Activated CD4-positive, alpha-beta memory T cell treated with anti-CD3 and anti-CD28 coated beads, Interleukin-2, amount 10 ng/mL, durations not matched to agents 7 days and 5 days (primary cell): ENCODE measurements around the gene PTPRQ. TPM values are rescaled to one million over a fixed set of nuclear protein-coding genes. Genes with fewer than 3 reads are reported as not detected.

ENCODE experiments used
- CTCF ChIA-PET: fragments of 350-600 bp; sonication (Branson Sonifier 250); formaldehyde crosslinking; loops from one replicate; lab custom pipeline; 2021; ENCODE audit warnings: antibody characterized with exemption, inconsistent platforms; lab: Charles Lee
- POLR2A ChIA-PET: fragments of 350-600 bp; sonication (Branson Sonifier 250); formaldehyde crosslinking; loops from one replicate; lab custom pipeline; 2021; ENCODE audit warnings: antibody characterized with exemption; lab: Charles Lee
- DNase-seq: peaks from one replicate; pipeline ENCODE4 v3.0.0-alpha.2; 2020
- H3K27ac Mint-ChIP-seq: one replicate; pipeline ENCODE4 v1.8.0; 2021; ENCODE audit warnings: mild to moderate bottlenecking, mixed read lengths
- H3K27me3 Mint-ChIP-seq: one replicate; pipeline ENCODE4 v1.8.0; 2021; ENCODE audit warnings: mixed read lengths
- H3K36me3 Mint-ChIP-seq: one replicate; pipeline ENCODE4 v1.8.0; 2021; ENCODE audit warnings: low read depth, mixed read lengths
- H3K4me1 Mint-ChIP-seq: one replicate; pipeline ENCODE4 v1.8.0; 2021; ENCODE audit warnings: mixed read lengths
- H3K4me3 Mint-ChIP-seq: one replicate; pipeline ENCODE4 v1.8.0; 2021; ENCODE audit warnings: mild to moderate bottlenecking, mixed read lengths
- H3K9me3 Mint-ChIP-seq: one replicate; pipeline ENCODE4 v1.8.0; 2021; ENCODE audit warnings: mixed read lengths
- total RNA-seq, 2 experiments: library from RNA; stranded (reverse); gene quantifications; one replicate each; pipeline ENCODE4 v1.2.3, GENCODE V29; 2021

Gene PTPRQ
- total RNA-seq, 2 experiments from 2014 or later: not detected

GRCh38 chr12:80491166-80491565, 47.1 kb downstream of the PTPRQ start:
- ChIA-PET CTCF (no interaction called here), POLR2A (no interaction called here)
- H3K4me3 Mint-ChIP-seq: no peak overlapping the region
- H3K9me3 Mint-ChIP-seq: no peaks in the 10 kb centered on the region
- H3K27ac Mint-ChIP-seq: no peak overlapping the region
- H3K36me3 Mint-ChIP-seq: no peaks in the 10 kb centered on the region
- no peaks in the 10 kb centered on the region for H3K4me1 Mint-ChIP-seq
- H3K27me3 Mint-ChIP-seq: no peaks in the 10 kb centered on the region
- no peak for DNase-seq

DNA sequence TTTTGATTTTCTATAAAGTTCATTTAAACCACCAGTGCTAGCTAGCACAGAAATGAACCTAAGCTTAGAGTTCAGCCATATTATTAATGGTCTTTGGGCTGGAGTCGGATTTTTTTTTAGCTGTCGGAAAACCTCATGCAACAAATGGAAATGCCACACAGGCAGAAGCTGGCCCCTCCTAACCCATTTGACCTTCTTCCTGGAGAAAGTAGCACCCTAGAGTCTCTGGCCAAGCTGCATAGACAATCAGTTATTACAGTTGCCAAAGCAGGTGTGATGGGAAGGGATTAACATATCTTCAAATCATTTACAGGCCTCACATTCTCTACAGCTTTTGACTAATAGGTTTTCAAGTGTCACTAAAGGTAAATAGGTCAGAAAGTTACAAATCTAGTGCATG, 49.4 kb downstream of the PTPRQ start:
- Mint-ChIP-seq H3K9me3 (no peaks in the 10 kb centered on the region), H3K36me3 (no peaks in the 10 kb centered on the region), H3K4me1 (no peaks in the 10 kb centered on the region), H3K4me3 (no peak overlapping the region), H3K27me3 (no peaks in the 10 kb centered on the region), H3K27ac (no peak overlapping the region)
- DNase-seq: no peak
- ChIA-PET POLR2A (no interaction called here), CTCF (no interaction called here)

DNA sequence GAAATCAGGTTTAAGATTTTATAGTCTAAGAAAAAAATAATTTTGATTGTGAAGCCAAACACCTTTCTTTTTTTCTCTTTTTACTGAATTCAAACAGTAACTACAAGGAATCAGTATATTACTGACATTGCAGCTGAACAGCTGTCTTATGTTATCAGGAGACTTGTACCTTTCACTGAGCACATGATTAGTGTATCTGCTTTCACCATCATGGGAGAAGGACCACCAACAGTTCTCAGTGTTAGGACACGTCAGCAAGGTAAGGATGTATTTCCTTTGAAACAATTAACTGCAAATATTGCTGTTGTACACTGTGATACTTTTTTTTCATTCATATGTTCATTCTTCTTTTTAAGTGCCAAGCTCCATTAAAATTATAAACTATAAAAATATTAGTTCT, 50.8 kb downstream of the PTPRQ start:
- no peak for DNase-seq
- Mint-ChIP-seq H3K4me3 (no peak overlapping the region), H3K9me3 (no peaks in the 10 kb centered on the region), H3K27me3 (no peaks in the 10 kb centered on the region), H3K4me1 (no peaks in the 10 kb centered on the region), H3K36me3 (no peaks in the 10 kb centered on the region), H3K27ac (no peak overlapping the region)
- CTCF ChIA-PET: no interaction called here
- POLR2A ChIA-PET: no interaction called here

GRCh38 chr12:80498059-80498728, 54.2 kb downstream of the PTPRQ start:
- H3K4me3 Mint-ChIP-seq: no peak overlapping the region
- no peaks in the 10 kb centered on the region for H3K27me3 Mint-ChIP-seq
- no peak overlapping the region for H3K27ac Mint-ChIP-seq
- POLR2A ChIA-PET: no interaction called here
- no peaks in the 10 kb centered on the region for H3K36me3 Mint-ChIP-seq
- no peaks in the 10 kb centered on the region for H3K4me1 Mint-ChIP-seq
- CTCF ChIA-PET: no interaction called here
- H3K9me3 Mint-ChIP-seq: no peaks in the 10 kb centered on the region
- DNase-seq: no peak

DNA sequence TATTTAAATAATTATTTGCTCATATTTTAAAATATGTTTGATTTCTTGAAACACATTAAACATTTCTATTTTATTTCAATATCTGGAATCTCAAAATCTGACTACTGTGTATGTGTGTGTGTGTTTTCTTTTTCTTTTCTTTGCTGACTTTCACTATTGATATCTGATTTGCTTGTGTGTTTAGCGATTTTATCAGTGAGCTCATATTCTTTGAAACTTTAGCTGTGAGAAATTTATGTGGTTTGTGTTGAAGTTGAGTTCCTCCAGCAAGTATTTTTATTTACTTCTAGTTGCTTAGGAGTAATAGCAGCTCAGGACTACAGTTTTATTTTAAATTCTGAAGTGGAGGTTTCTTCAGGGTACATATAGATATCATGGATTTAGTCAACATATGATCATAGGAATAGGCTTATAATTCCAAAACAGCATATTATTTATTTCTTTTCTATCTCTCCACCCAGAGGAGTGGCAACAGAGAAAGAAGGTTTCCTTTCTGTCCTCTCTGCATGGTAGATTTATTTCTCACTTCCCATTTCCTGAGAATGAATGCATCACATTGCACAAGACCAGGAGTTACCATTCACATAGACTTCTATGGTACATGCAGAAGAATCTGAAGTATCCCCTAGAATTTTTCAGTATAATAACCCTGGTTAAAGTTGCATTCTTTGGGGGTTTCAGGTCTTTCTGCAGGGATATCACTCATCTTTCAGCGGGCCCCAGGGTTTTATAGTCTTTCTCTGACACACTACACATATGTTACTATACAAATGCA, 60.5 kb downstream of the PTPRQ start:
- H3K4me3 Mint-ChIP-seq: no peak overlapping the region
- no peak for DNase-seq
- no peaks in the 10 kb centered on the region for H3K27me3 Mint-ChIP-seq
- CTCF ChIA-PET: no interaction called here
- H3K9me3 Mint-ChIP-seq: no peaks in the 10 kb centered on the region
- no peak overlapping the region for H3K27ac Mint-ChIP-seq
- no peaks in the 10 kb centered on the region for H3K36me3 Mint-ChIP-seq
- POLR2A ChIA-PET: no interaction called here
- no peaks in the 10 kb centered on the region for H3K4me1 Mint-ChIP-seq

GRCh38 chr12:80509781-80510556, 65.9 kb downstream of the PTPRQ start:
- no peak overlapping the region for H3K27ac Mint-ChIP-seq

GRCh38 chr12:80512781-80513180, 68.7 kb downstream of the PTPRQ start:
- Mint-ChIP-seq H3K4me3 (no peak overlapping the region), H3K27ac (no peak overlapping the region), H3K27me3 (no peaks in the 10 kb centered on the region), H3K36me3 (no peaks in the 10 kb centered on the region), H3K9me3 (peaks cover 8% of the 10 kb centered on the region), H3K4me1 (no peaks in the 10 kb centered on the region)
- no peak for DNase-seq
- CTCF ChIA-PET: no interaction called here
- POLR2A ChIA-PET: no interaction called here

More at GRCh38 chr12:80509781-80510556, 65.9 kb downstream of the PTPRQ start:
- no peaks in the 10 kb centered on the region for H3K4me1 Mint-ChIP-seq
- H3K27me3 Mint-ChIP-seq: no peaks in the 10 kb centered on the region
- no peaks in the 10 kb centered on the region for H3K36me3 Mint-ChIP-seq
- CTCF ChIA-PET: no interaction called here
- peaks cover 5% of the 10 kb centered on the region for H3K9me3 Mint-ChIP-seq
- DNase-seq: no peak
- POLR2A ChIA-PET: no interaction called here
- H3K4me3 Mint-ChIP-seq: no peak overlapping the region

- POLR2A ChIA-PET: no interaction called here
- Mint-ChIP-seq H3K36me3 (no peaks in the 10 kb centered on the region), H3K4me1 (no peaks in the 10 kb centered on the region), H3K27me3 (no peaks in the 10 kb centered on the region), H3K27ac (no peak overlapping the region), H3K4me3 (no peak overlapping the region), H3K9me3 (peaks cover 10% of the 10 kb centered on the region)
- CTCF ChIA-PET: no interaction called here
- DNase-seq: no peak
Measured at GRCh38 chr12:80513211-80513610, 69.2 kb downstream of the PTPRQ start.

- no peaks in the 10 kb centered on the region for H3K27me3 Mint-ChIP-seq
- H3K36me3 Mint-ChIP-seq: no peaks in the 10 kb centered on the region
- H3K9me3 Mint-ChIP-seq: peaks cover 13% of the 10 kb centered on the region
- ChIA-PET POLR2A (no interaction called here), CTCF (no interaction called here)
- H3K4me3 Mint-ChIP-seq: no peak overlapping the region
- no peak for DNase-seq
- H3K27ac Mint-ChIP-seq: no peak overlapping the region
- H3K4me1 Mint-ChIP-seq: no peaks in the 10 kb centered on the region
Measured at GRCh38 chr12:80517655-80518054, 73.6 kb downstream of the PTPRQ start.

DNA sequence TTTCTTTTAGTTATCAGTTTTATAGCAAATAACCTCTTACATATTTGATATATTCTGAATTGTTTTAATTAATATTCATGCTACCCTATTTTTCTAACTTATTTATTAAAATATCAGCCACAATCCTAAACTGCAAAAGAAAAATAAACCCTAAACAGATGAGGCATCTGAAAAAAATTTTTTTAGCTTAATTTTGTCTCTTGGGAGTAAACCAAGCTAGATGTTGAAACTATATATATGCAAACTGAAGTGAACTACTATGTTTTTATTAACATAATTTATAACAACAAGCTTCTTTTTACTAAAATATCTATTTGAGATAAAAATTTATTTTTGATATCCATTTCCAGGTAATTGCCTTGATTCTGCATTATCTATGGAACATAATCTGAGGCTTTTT, 87.6 kb downstream of the PTPRQ start:
- Mint-ChIP-seq H3K27me3 (no peaks in the 10 kb centered on the region), H3K36me3 (no peaks in the 10 kb centered on the region), H3K9me3 (no peaks in the 10 kb centered on the region), H3K4me1 (no peaks in the 10 kb centered on the region), H3K27ac (no peak overlapping the region), H3K4me3 (no peak overlapping the region)
- CTCF ChIA-PET: no interaction called here
- no peak for DNase-seq
- POLR2A ChIA-PET: no interaction called here

- Mint-ChIP-seq H3K27ac (no peak overlapping the region), H3K36me3 (no peaks in the 10 kb centered on the region)
- CTCF ChIA-PET: no interaction called here
Measured at GRCh38 chr12:80539029-80539428, 95.0 kb downstream of the PTPRQ start.

DNA sequence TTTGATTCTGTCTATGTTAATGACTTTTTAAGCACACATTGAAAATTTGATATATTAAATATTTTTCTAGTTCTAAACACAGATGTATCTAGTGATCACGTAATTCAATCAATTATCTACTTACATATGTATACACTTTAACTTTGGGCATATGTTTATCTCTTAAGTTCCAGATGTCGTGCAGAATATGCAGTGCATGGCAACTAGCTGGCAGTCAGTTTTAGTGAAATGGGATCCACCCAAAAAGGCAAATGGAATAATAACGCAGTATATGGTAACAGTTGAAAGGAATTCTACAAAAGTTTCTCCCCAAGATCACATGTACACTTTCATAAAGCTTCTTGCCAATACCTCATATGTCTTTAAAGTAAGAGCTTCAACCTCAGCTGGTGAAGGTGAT, 105.3 kb downstream of the PTPRQ start:
- POLR2A ChIA-PET: no interaction called here
- CTCF ChIA-PET: no interaction called here
- Mint-ChIP-seq H3K36me3 (no peaks in the 10 kb centered on the region), H3K27me3 (no peaks in the 10 kb centered on the region), H3K4me1 (no peaks in the 10 kb centered on the region), H3K27ac (no peak overlapping the region), H3K4me3 (no peak overlapping the region), H3K9me3 (no peaks in the 10 kb centered on the region)
- no peak for DNase-seq

More at GRCh38 chr12:80539029-80539428, 95.0 kb downstream of the PTPRQ start:
- Mint-ChIP-seq H3K27me3 (no peaks in the 10 kb centered on the region), H3K4me1 (no peaks in the 10 kb centered on the region), H3K4me3 (no peak overlapping the region), H3K9me3 (no peaks in the 10 kb centered on the region)
- no peak for DNase-seq
- POLR2A ChIA-PET: no interaction called here

- Mint-ChIP-seq H3K36me3 (no peaks in the 10 kb centered on the region), H3K4me1 (no peaks in the 10 kb centered on the region), H3K27ac (no peak overlapping the region), H3K27me3 (no peaks in the 10 kb centered on the region), H3K9me3 (no peaks in the 10 kb centered on the region), H3K4me3 (no peak overlapping the region)
- POLR2A ChIA-PET: no interaction called here
- CTCF ChIA-PET: no interaction called here
- DNase-seq: no peak
Measured at GRCh38 chr12:80551897-80552296, 107.9 kb downstream of the PTPRQ start.
